SK-N-SH treated with all-trans-retinoic acid at 6 μM for 48 hours (cell line): ENCODE data around the gene FBLN5.

ENCODE experiments used
- ATAC-seq: fragments of 200-7000 bp; cut with Tn5 transposase; 3 replicates; pipeline ENCODE4 v1.9.1; 2020; ENCODE audit warnings: mild to moderate bottlenecking, moderate library complexity
- ARNTL ChIP-seq: fragments of 450-650 bp; formaldehyde crosslinking; IDR thresholded peaks from 2 replicates; pipeline ENCODE4 v1.5.0; 2020; ENCODE audit warnings: low read depth, mild to moderate bottlenecking, moderate library complexity, borderline replicate concordance
- BACH2 ChIP-seq: fragments of 250-450 bp; sonication (Bioruptor Pico); IDR thresholded peaks from 2 replicates; pipeline ENCODE4 v1.9.0; 2021; ENCODE audit warnings: mild to moderate bottlenecking, borderline replicate concordance
- CREB5 ChIP-seq: fragments of 250-450 bp; sonication (Bioruptor Pico); IDR thresholded peaks from 2 replicates; pipeline ENCODE4 v1.5.1; 2020; ENCODE audit warnings: low read depth, mild to moderate bottlenecking, moderate library complexity
- CSRNP3 ChIP-seq: fragments of 250-450 bp; sonication (Bioruptor Pico); IDR thresholded peaks from 2 replicates; pipeline ENCODE4 v1.5.1; 2021; ENCODE audit warnings: mild to moderate bottlenecking, moderate library complexity
- ESRRG ChIP-seq: fragments of 250-450 bp; sonication (Bioruptor Pico); IDR thresholded peaks from 2 replicates; pipeline ENCODE4 v1.6.1; 2021; ENCODE audit warnings: mild to moderate bottlenecking
- GLIS3 ChIP-seq: fragments of 250-450 bp; sonication (Bioruptor Pico); IDR thresholded peaks from 2 replicates; pipeline ENCODE4 v1.5.0; 2020; ENCODE audit warnings: mild to moderate bottlenecking, moderate library complexity
- ISL1 ChIP-seq: fragments of 250-450 bp; sonication (Bioruptor Pico); IDR thresholded peaks from 2 replicates; pipeline ENCODE4 v2.1.2; 2022; ENCODE audit warnings: mild to moderate bottlenecking, moderate library complexity
- OSR1 ChIP-seq: fragments of 250-450 bp; sonication (Bioruptor Pico); IDR thresholded peaks from 2 replicates; pipeline ENCODE4 v1.8.0; 2022; ENCODE audit warnings: moderate library complexity, mild to moderate bottlenecking, inconsistent platforms
- POU6F1 ChIP-seq: fragments of 250-450 bp; sonication (Bioruptor Pico); IDR thresholded peaks from 2 replicates; pipeline ENCODE4 v1.8.0; 2021; ENCODE audit warnings: low read depth, mild to moderate bottlenecking, moderate library complexity, borderline replicate concordance
- PPARA ChIP-seq: fragments of 250-450 bp; sonication (Bioruptor Pico); IDR thresholded peaks from 2 replicates; pipeline ENCODE4 v1.5.0; 2020; ENCODE audit warnings: mild to moderate bottlenecking, borderline replicate concordance
- RARB ChIP-seq: fragments of 250-450 bp; sonication (Bioruptor Pico); IDR thresholded peaks from 2 replicates; pipeline ENCODE4 v1.8.0; 2021; ENCODE audit warnings: mild to moderate bottlenecking, moderate library complexity
- SNAI2 ChIP-seq: fragments of 250-450 bp; sonication (Bioruptor Pico); IDR thresholded peaks from 2 replicates; pipeline ENCODE4 v1.5.0; 2020; ENCODE audit warnings: mild to moderate bottlenecking, moderate library complexity
- TOX ChIP-seq: fragments of 250-450 bp; sonication (Bioruptor Pico); IDR thresholded peaks from 2 replicates; pipeline ENCODE4 v1.8.0; 2021; ENCODE audit warnings: mild to moderate bottlenecking, moderate library complexity, borderline replicate concordance
- TSHZ2 ChIP-seq: fragments of 250-450 bp; sonication (Bioruptor Pico); IDR thresholded peaks from 2 replicates; pipeline ENCODE4 v1.5.0; 2020; ENCODE audit warnings: mild to moderate bottlenecking, moderate library complexity
- ZFP30 ChIP-seq: fragments of 450-650 bp; formaldehyde crosslinking; IDR thresholded peaks from 2 replicates; pipeline ENCODE4 v1.5.0; 2022; ENCODE audit warnings: mild to moderate bottlenecking, moderate library complexity
- ZNF70 ChIP-seq: fragments of 450-650 bp; formaldehyde crosslinking; IDR thresholded peaks from 2 replicates; pipeline ENCODE4 v1.5.0; 2020; ENCODE audit warnings: mild to moderate bottlenecking, moderate library complexity
- ZNF8 ChIP-seq: fragments of 450-650 bp; formaldehyde crosslinking; IDR thresholded peaks from 2 replicates; pipeline ENCODE4 v1.5.0; 2020; ENCODE audit warnings: mild to moderate bottlenecking, moderate library complexity

The FBLN5 gene

GRCh38 chr14:91940209-91940608, 7.3 kb downstream of the FBLN5 start:
- no peak for ATAC-seq
- TF ChIP-seq POU6F1 (CRISPR knock-in tag) (no peak), ZNF8 (CRISPR knock-in tag) (no peak), CREB5 (CRISPR knock-in tag) (no peak), ISL1 (CRISPR knock-in tag) (no peak), PPARA (CRISPR knock-in tag) (no peak), TSHZ2 (no peak), ARNTL (CRISPR knock-in tag) (no peak), TOX (CRISPR knock-in tag) (no peak), CSRNP3 (CRISPR knock-in tag) (no peak), ZNF70 (no peak)

GRCh38 chr14:91935586-91935985, 11.9 kb downstream of the FBLN5 start:
- no peak for TF ChIP-seq ZFP30
- TF ChIP-seq SNAI2 (CRISPR knock-in tag): no peak
- TF ChIP-seq TSHZ2: no peak
- TF ChIP-seq ZNF8 (CRISPR knock-in tag): no peak
- no peak for TF ChIP-seq CREB5 (CRISPR knock-in tag)
- TF ChIP-seq ESRRG (CRISPR knock-in tag): no peak
- ATAC-seq: no peak

GRCh38 chr14:91934554-91935285, 12.8 kb downstream of the FBLN5 start:
- TF ChIP-seq ESRRG (CRISPR knock-in tag) (no peak), ZNF8 (CRISPR knock-in tag) (no peak), RARB (CRISPR knock-in tag) (no peak), ARNTL (CRISPR knock-in tag) (no peak), BACH2 (CRISPR knock-in tag) (no peak), ISL1 (CRISPR knock-in tag) (no peak), GLIS3 (CRISPR knock-in tag) (no peak), ZFP30 (no peak), OSR1 (no peak), ZNF70 (no peak)
- ATAC-seq: no peak
